Stomach smooth muscle (tissue), 2 donors: Measurements from ENCODE around the gene PIP5K1A.
A peak's percentile ranks its signal among the peaks of the same experiment; 100 is the strongest.

Source experiments
- H3K27ac ChIP-seq: one replicate; pipeline ENCODE4 v1.7.0; 2013; ENCODE audit warnings: mild to moderate bottlenecking, low read length, inconsistent platforms
- H3K27me3 ChIP-seq, 2 donors: one replicate each; pipeline ENCODE4 v1.7.0; 2013; ENCODE audit warnings: low read length in 2 of 2; ENCODE audit not compliant: insufficient read depth in 2 of 2, control insufficient read depth in 1 of 2
- H3K36me3 ChIP-seq, 2 donors: one replicate each; pipeline ENCODE4 v1.7.0; 2013; ENCODE audit warnings: low read length in 2 of 2; ENCODE audit not compliant: control insufficient read depth in 2 of 2, insufficient read depth in 2 of 2
- H3K4me1 ChIP-seq: one replicate; pipeline ENCODE4 v1.7.0; 2013; ENCODE audit warnings: low read length; ENCODE audit not compliant: control insufficient read depth, insufficient read depth
- H3K4me3 ChIP-seq, 2 donors: one replicate each; pipeline ENCODE4 v1.7.0; 2013; ENCODE audit warnings: low read length in 2 of 2
- H3K9ac ChIP-seq, 2 donors: one replicate each; pipeline ENCODE4 v1.7.0; 2013; ENCODE audit warnings: low read length in 2 of 2, mild to moderate bottlenecking in 1 of 2
- H3K9me3 ChIP-seq, 2 donors: one replicate each; pipeline ENCODE4 v1.7.0; 2013; ENCODE audit warnings: low read length in 2 of 2; ENCODE audit not compliant: control insufficient read depth in 2 of 2
- donor health status: healthy.
- donor health status: Pancreatic carcinoma.

PIP5K1A gene

GRCh38 chr1:151213560-151213959 is 15.2 kb downstream of the PIP5K1A start:
- H3K9me3 ChIP-seq: no peaks in the 10 kb centered on the region
- peaks cover 0 to 3% of the 10 kb centered on the region in 2 donors for H3K36me3 ChIP-seq
- H3K4me3 ChIP-seq: no peak overlapping the region
- H3K4me1 ChIP-seq: peaks cover 4% of the 10 kb centered on the region
- H3K27me3 ChIP-seq: no peaks in the 10 kb centered on the region
- H3K9ac ChIP-seq: no peak overlapping the region
- no peak overlapping the region for H3K27ac ChIP-seq

- Histone ChIP-seq H3K4me1 (no peaks in the 10 kb centered on the region), H3K36me3 (peaks cover 5 to 9% of the 10 kb centered on the region in 2 donors), H3K27ac (no peak overlapping the region), H3K9ac (no peak overlapping the region), H3K9me3 (no peaks in the 10 kb centered on the region), H3K4me3 (no peak overlapping the region), H3K27me3 (no peaks in the 10 kb centered on the region)
Measured at GRCh38 chr1:151221616-151222015, 23.3 kb downstream of the PIP5K1A start.

- Histone ChIP-seq H3K9ac (no peak overlapping the region), H3K27ac (no peak overlapping the region)
Measured at GRCh38 chr1:151222130-151222529, 23.8 kb downstream of the PIP5K1A start.

GRCh38 chr1:151235235-151235634 is 36.9 kb downstream of the PIP5K1A start:
- no peak overlapping the region for H3K9ac ChIP-seq
- no peak overlapping the region for H3K4me3 ChIP-seq
- H3K27me3 ChIP-seq: no peaks in the 10 kb centered on the region
- H3K4me1 ChIP-seq: no peaks in the 10 kb centered on the region
- H3K36me3 ChIP-seq: peaks cover 67 to 69% of the 10 kb centered on the region in 2 donors
- no peak overlapping the region for H3K27ac ChIP-seq
- no peaks in the 10 kb centered on the region for H3K9me3 ChIP-seq

More at GRCh38 chr1:151222130-151222529, 23.8 kb downstream of the PIP5K1A start:
- Histone ChIP-seq H3K9me3 (no peaks in the 10 kb centered on the region), H3K4me1 (no peaks in the 10 kb centered on the region), H3K27me3 (no peaks in the 10 kb centered on the region), H3K36me3 (peaks cover 5 to 10% of the 10 kb centered on the region in 2 donors), H3K4me3 (no peak overlapping the region)

- Histone ChIP-seq H3K9me3 (no peaks in the 10 kb centered on the region), H3K4me1 (no peaks in the 10 kb centered on the region), H3K27ac (no peak overlapping the region), H3K36me3 (peaks cover 63 to 64% of the 10 kb centered on the region in 2 donors), H3K4me3 (no peak overlapping the region), H3K27me3 (no peaks in the 10 kb centered on the region), H3K9ac (no peak overlapping the region)
Measured at GRCh38 chr1:151237678-151238466, 39.5 kb downstream of the PIP5K1A start.

- Histone ChIP-seq H3K9ac (no peak overlapping the region), H3K27ac (no peak overlapping the region), H3K27me3 (no peaks in the 10 kb centered on the region), H3K4me3 (no peak overlapping the region), H3K9me3 (no peaks in the 10 kb centered on the region), H3K36me3 (peaks cover 67% of the 10 kb centered on the region in 2 donors), H3K4me1 (no peaks in the 10 kb centered on the region)
Measured at GRCh38 chr1:151238467-151238739, 40.1 kb downstream of the PIP5K1A start.

- Histone ChIP-seq H3K9ac (no peak overlapping the region), H3K27me3 (no peaks in the 10 kb centered on the region), H3K27ac (peak overlapping the region; percentile 24), H3K4me1 (no peaks in the 10 kb centered on the region), H3K4me3 (peak overlapping the region in 1 of 2 donors; percentile 44), H3K9me3 (no peaks in the 10 kb centered on the region), H3K36me3 (peaks cover 59 to 62% of the 10 kb centered on the region in 2 donors)
Measured at GRCh38 chr1:151242442-151242841, 44.1 kb downstream of the PIP5K1A start.

- H3K9ac ChIP-seq: no peak overlapping the region
- no peaks in the 10 kb centered on the region for H3K4me1 ChIP-seq
- H3K9me3 ChIP-seq: no peaks in the 10 kb centered on the region
Measured at GRCh38 chr1:151243683-151244216, 45.4 kb downstream of the PIP5K1A start.

GRCh38 chr1:151246786-151247185 is 48.4 kb downstream of the PIP5K1A start:
- Histone ChIP-seq H3K36me3 (peaks cover 49 to 51% of the 10 kb centered on the region in 2 donors), H3K27ac (no peak overlapping the region), H3K4me3 (no peak overlapping the region), H3K4me1 (no peaks in the 10 kb centered on the region), H3K27me3 (no peaks in the 10 kb centered on the region), H3K9ac (no peak overlapping the region), H3K9me3 (no peaks in the 10 kb centered on the region)

More at GRCh38 chr1:151243683-151244216, 45.4 kb downstream of the PIP5K1A start:
- Histone ChIP-seq H3K27ac (no peak overlapping the region), H3K4me3 (no peak overlapping the region), H3K36me3 (peaks cover 59 to 62% of the 10 kb centered on the region in 2 donors), H3K27me3 (no peaks in the 10 kb centered on the region)

GRCh38 chr1:151251656-151252470 is 53.5 kb downstream of the PIP5K1A start:
- Histone ChIP-seq H3K9ac (no peak overlapping the region), H3K4me1 (peaks cover 10% of the 10 kb centered on the region), H3K36me3 (peaks cover 17 to 20% of the 10 kb centered on the region in 2 donors), H3K4me3 (no peak overlapping the region), H3K27ac (no peak overlapping the region), H3K9me3 (no peaks in the 10 kb centered on the region), H3K27me3 (no peaks in the 10 kb centered on the region)
